IMR-90 (cell line): Measurements from ENCODE around the gene SCGB1D1. TPM values are rescaled to one million over a fixed set of nuclear protein-coding genes. Genes with fewer than 3 reads are reported as not detected.

Experiments used
- ATAC-seq: fragments of 200-7000 bp; cut with Tn5 transposase; 2 replicates; pipeline ENCODE4 v1.9.1; 2020; ENCODE audit warnings: low read depth, mild to moderate bottlenecking, moderate library complexity
- BruUV-seq: library from RNA; stranded (reverse); fragments of 400-500 nt; replicated peaks from 2 replicates; lab custom pipeline; 2021; lab: Mats Ljungman, UMichigan
- CTCF ChIA-PET: fragments of 300-600 bp; formaldehyde crosslinking; extraction: SDS; loops from one replicate; lab custom pipeline; 2021; ENCODE audit warnings: antibody characterized with exemption; lab: Yijun Ruan, JAX
- POLR2A ChIA-PET: fragments of 300-600 bp; sonication (Branson Sonifier 250); formaldehyde crosslinking; loops from one replicate; lab custom pipeline; 2022; ENCODE audit warnings: antibody characterized with exemption; ENCODE audit not compliant: unreplicated experiment; lab: Charles Lee
- DNase-seq: peaks from one replicate; pipeline ENCODE4 v3.0.0; 2013
- H2AFZ ChIP-seq: replicated peaks from 2 replicates; pipeline ENCODE3; 2013; ENCODE audit warnings: low read length, mild to moderate bottlenecking; ENCODE audit not compliant: poor library complexity
- H2AK5ac ChIP-seq: 2 replicates; pipeline ENCODE4 v1.6.1; 2013; ENCODE audit warnings: low read depth, low read length, inconsistent platforms
- H2AK9ac ChIP-seq: replicated peaks from 2 replicates; pipeline ENCODE3; 2013; ENCODE audit warnings: mild to moderate bottlenecking, low read depth, low read length, moderate library complexity; ENCODE audit not compliant: poor library complexity
- H2BK120ac ChIP-seq: 2 replicates; pipeline ENCODE4 v1.6.1; 2013; ENCODE audit warnings: low read depth, low read length, inconsistent platforms
- H2BK15ac ChIP-seq: 3 replicates; pipeline ENCODE4 v1.6.1; 2013; ENCODE audit warnings: low read depth, low read length, inconsistent platforms
- H2BK20ac ChIP-seq: 2 replicates; pipeline ENCODE4 v1.6.1; 2013; ENCODE audit warnings: low read depth, mild to moderate bottlenecking, inconsistent platforms, low read length, moderate library complexity
- H2BK5ac ChIP-seq: 2 replicates; pipeline ENCODE4 v1.6.1; 2013; ENCODE audit warnings: mild to moderate bottlenecking, low read depth, low read length, inconsistent platforms; ENCODE audit not compliant: poor library complexity, severe bottlenecking
- H3K14ac ChIP-seq: replicated peaks from 2 replicates; pipeline ENCODE4 v1.6.1; 2013; ENCODE audit warnings: low read depth, low read length, inconsistent platforms
- H3K18ac ChIP-seq: 2 replicates; pipeline ENCODE4 v1.6.1; 2013; ENCODE audit warnings: low read depth, low read length, control low read depth
- H3K23ac ChIP-seq: 2 replicates; pipeline ENCODE4 v1.6.1; 2013; ENCODE audit warnings: low read depth, low read length, inconsistent platforms
- H3K27ac ChIP-seq: 2 replicates; pipeline ENCODE4 v1.5.1; 2013; ENCODE audit warnings: mild to moderate bottlenecking, control low read depth, low read length; ENCODE audit not compliant: insufficient read depth
- H3K27me3 ChIP-seq: 2 replicates; pipeline ENCODE4 v1.6.1; 2013; ENCODE audit warnings: low read length; ENCODE audit not compliant: control insufficient read depth, insufficient read depth
- H3K36me3 ChIP-seq: 2 replicates; pipeline ENCODE4 v1.6.1; 2013; ENCODE audit warnings: low read length, mixed read lengths; ENCODE audit not compliant: control insufficient read depth, insufficient read depth
- H3K4ac ChIP-seq: 2 replicates; pipeline ENCODE4 v1.6.1; 2013; ENCODE audit warnings: low read depth, low read length, inconsistent platforms
- H3K4me1 ChIP-seq: 2 replicates; pipeline ENCODE4 v1.6.1; 2013; ENCODE audit warnings: low read length, mixed read lengths; ENCODE audit not compliant: control insufficient read depth, insufficient read depth
- H3K4me2 ChIP-seq: 2 replicates; pipeline ENCODE4 v1.6.1; 2013; ENCODE audit warnings: low read depth, mild to moderate bottlenecking, control low read depth, low read length, moderate library complexity
- H3K4me3 ChIP-seq: 2 replicates; pipeline ENCODE4 v1.5.1; 2013; ENCODE audit warnings: low read depth, mild to moderate bottlenecking, control low read depth, low read length, moderate library complexity; ENCODE audit not compliant: insufficient read depth
- H3K56ac ChIP-seq: 2 replicates; pipeline ENCODE4 v1.6.1; 2013; ENCODE audit warnings: low read length, inconsistent platforms; ENCODE audit not compliant: insufficient read depth; ENCODE audit errors: extremely low read depth
- H3K79me1 ChIP-seq, 2 experiments: 2 replicates each; pipeline ENCODE4 v1.6.1; 2013; ENCODE audit warnings: low read length in 2 of 2, inconsistent platforms in 1 of 2, low read depth in 1 of 2
- H3K9ac ChIP-seq: 2 replicates; pipeline ENCODE4 v1.6.1; 2013; ENCODE audit warnings: low read depth, low read length, control low read depth
- H3K9me1 ChIP-seq: 2 replicates; pipeline ENCODE4 v1.6.1; 2013; ENCODE audit warnings: low read length, inconsistent platforms; ENCODE audit not compliant: insufficient read depth
- H3K9me3 ChIP-seq: 2 replicates; pipeline ENCODE4 v1.6.1; 2013; ENCODE audit warnings: low read length; ENCODE audit not compliant: control insufficient read depth, insufficient read depth
- H4K20me1 ChIP-seq: 2 replicates; pipeline ENCODE4 v1.6.1; 2013; ENCODE audit warnings: low read length, inconsistent platforms; ENCODE audit not compliant: insufficient read depth
- H4K5ac ChIP-seq: 2 replicates; pipeline ENCODE4 v1.6.1; 2013; ENCODE audit warnings: mild to moderate bottlenecking, low read depth, low read length, control low read depth
- H4K8ac ChIP-seq, 2 experiments: 2 replicates each; pipeline ENCODE4 v1.6.1; 2013; ENCODE audit warnings: low read depth in 2 of 2, low read length in 2 of 2, control low read depth in 1 of 2, inconsistent platforms in 1 of 2
- H4K91ac ChIP-seq: 2 replicates; pipeline ENCODE4 v1.6.1; 2013; ENCODE audit warnings: low read depth, low read length, inconsistent platforms; ENCODE audit not compliant: insufficient read depth
- BHLHE40 ChIP-seq: fragments of 150-350 bp; IDR thresholded peaks from 2 replicates; pipeline ENCODE4 v1.6.1; 2016; ENCODE audit warnings: mild to moderate bottlenecking, low read depth, low read length
- CEBPB ChIP-seq: IDR thresholded peaks from 2 replicates; pipeline ENCODE4 v1.6.1; 2012; ENCODE audit warnings: low read depth, low read length, improper control_type of control experiment
- CHD1 ChIP-seq: IDR thresholded peaks from 2 replicates; pipeline ENCODE4 v1.6.1; 2012; ENCODE audit warnings: low read depth, low read length, improper control_type of control experiment
- FOS ChIP-seq: fragments of 150-350 bp; IDR thresholded peaks from 2 replicates; pipeline ENCODE4 v1.6.1; 2016; ENCODE audit warnings: low read depth, low read length
- MAFK ChIP-seq: IDR thresholded peaks from 2 replicates; pipeline ENCODE4 v1.6.1; 2012; ENCODE audit warnings: low read depth, low read length, improper control_type of control experiment
- MAZ ChIP-seq: IDR thresholded peaks from 2 replicates; pipeline ENCODE4 v1.6.1; 2012; ENCODE audit warnings: low read depth, mild to moderate bottlenecking, low read length, improper control_type of control experiment, moderate library complexity, borderline replicate concordance
- MXI1 ChIP-seq: IDR thresholded peaks from 2 replicates; pipeline ENCODE4 v1.6.1; 2012; ENCODE audit warnings: low read depth, mild to moderate bottlenecking, low read length, moderate library complexity, borderline replicate concordance
- NFE2L2 ChIP-seq: fragments of 150-350 bp; IDR thresholded peaks from 2 replicates; pipeline ENCODE4 v1.6.1; 2016; ENCODE audit warnings: low read depth, mild to moderate bottlenecking, low read length
- RAD21 ChIP-seq: IDR thresholded peaks from 2 replicates; pipeline ENCODE4 v1.6.1; 2012; ENCODE audit warnings: low read length, improper control_type of control experiment
- RCOR1 ChIP-seq: IDR thresholded peaks from 2 replicates; pipeline ENCODE4 v1.6.1; 2012; ENCODE audit warnings: mild to moderate bottlenecking, low read length, improper control_type of control experiment; ENCODE audit not compliant: insufficient replicate concordance
- RFX5 ChIP-seq: IDR thresholded peaks from 2 replicates; pipeline ENCODE4 v1.8.0; 2012; ENCODE audit warnings: low read depth, mild to moderate bottlenecking, low read length, moderate library complexity
- SMC3 ChIP-seq: fragments of 150-350 bp; IDR thresholded peaks from 2 replicates; pipeline ENCODE4 v1.6.1; 2016; ENCODE audit warnings: low read depth, mild to moderate bottlenecking, antibody characterized with exemption, low read length, moderate library complexity
- WGBS, 2 experiments: methylation state at CpG; one replicate each; pipeline versions ENCODE4 v1.1.5 to v1.1.7; 2013; ENCODE audit warnings: missing lambda C conversion rate in 2 of 2; ENCODE audit not compliant: insufficient read length in 1 of 2; ENCODE audit errors: extremely low coverage in 2 of 2; 5-methylcytosine and 5-hydroxymethylcytosine counted together
- dilution Hi-C: fragments of 300-500 bp; cut with HindIII; formaldehyde crosslinking; loops from one replicate; pipeline ENCODE4 v1.14.3; 2018; ENCODE audit warnings: low sequenced_read_pairs; ENCODE audit not compliant: unreplicated experiment
- in situ Hi-C: fragments of 300-500 bp; cut with MboI; formaldehyde crosslinking; loops from 3 replicates; pipeline ENCODE4 v1.14.3; 2019; ENCODE audit warnings: low sequenced_read_pairs, inconsistent platforms, mixed read lengths
- intact Hi-C: fragments of 100-400 bp; cut with micrococcal nuclease; formaldehyde crosslinking; loops from 2 replicates; pipeline ENCODE4 v1.10.0; 2022
- polyA plus RNA-seq, 3 experiments: library from polyadenylated mRNA; depleted of rRNA; stranded (reverse); fragments of >200 nt; gene quantifications; 2 replicates each; pipeline ENCODE4 v1.2.3, GENCODE V29; 2012; ENCODE audit warnings: low replicate concordance in 1 of 3
- total RNA-seq: library from RNA; depleted of rRNA; stranded (reverse); fragments of >200 nt; gene quantifications from 2 replicates; pipeline ENCODE4 v1.2.3, GENCODE V29; 2012
- TF ChIP-seq, protein P1 (sequence below): conservative IDR thresholded peaks from 2 replicates; pipeline ENCODE4 v1.5.1; 2012; ENCODE audit warnings: mild to moderate bottlenecking, low read depth, low read length, improper control_type of control experiment
- TF ChIP-seq, protein P2 (sequence below): fragments of 150-350 bp; IDR thresholded peaks from 2 replicates; pipeline ENCODE4 v1.6.1; 2016; ENCODE audit warnings: low read depth, mild to moderate bottlenecking, low read length, moderate library complexity, borderline replicate concordance
- TF ChIP-seq, protein P3 (sequence below): fragments of 150-350 bp; IDR thresholded peaks from 2 replicates; pipeline ENCODE4 v1.6.1; 2017; ENCODE audit warnings: mild to moderate bottlenecking, antibody characterized with exemption, low read length, low read depth

SCGB1D1 gene
- total and polyA plus RNA-seq, 2 of the 4 experiments (the other 2 are of a cell fraction) = not detected

GRCh38 chr11:62217191-62217748 lies 27.3 kb downstream of the SCGB1D1 start:
- Histone ChIP-seq H3K56ac (no peak overlapping the region), H3K79me1 (no peaks in the 10 kb centered on the region), H3K9me1 (no peaks in the 10 kb centered on the region), H3K9ac (no peak overlapping the region), H4K5ac (no peak overlapping the region), H2BK120ac (no peak overlapping the region), H3K23ac (no peak overlapping the region), H3K4me2 (no peak overlapping the region), H3K27ac (no peak overlapping the region), H3K9me3 (0 out of 2 replicates have a peak, but pooled peaks cover 4% of the 10 kb centered on the region), H3K4ac (no peak overlapping the region), H2AK9ac (no peak overlapping the region), H2AFZ (no peak overlapping the region), H3K18ac (no peak overlapping the region), H3K14ac (no peak overlapping the region), H3K4me1 (no peaks in the 10 kb centered on the region), H4K8ac (no peak overlapping the region), H2BK5ac (no peak overlapping the region), H2AK5ac (no peak overlapping the region), H3K27me3 (peaks cover 13% of the 10 kb centered on the region), H3K36me3 (no peaks in the 10 kb centered on the region), H3K4me3 (no peak overlapping the region), H2BK20ac (no peak overlapping the region), H4K20me1 (no peaks in the 10 kb centered on the region), H2BK15ac (no peak overlapping the region), H4K91ac (no peak overlapping the region)
- in situ Hi-C loops = no loop called here
- CTCF ChIA-PET = no interaction called here
- DNase-seq (no peak), ATAC-seq (no peak)
- POLR2A ChIA-PET = no interaction called here
- no TSS peak for BruUV-seq
- dilution Hi-C loops = no loop called here
- no CpG with 5 or more reads among the region's 5 CpGs for WGBS, 2 experiments
- TF ChIP-seq, protein P1, sequence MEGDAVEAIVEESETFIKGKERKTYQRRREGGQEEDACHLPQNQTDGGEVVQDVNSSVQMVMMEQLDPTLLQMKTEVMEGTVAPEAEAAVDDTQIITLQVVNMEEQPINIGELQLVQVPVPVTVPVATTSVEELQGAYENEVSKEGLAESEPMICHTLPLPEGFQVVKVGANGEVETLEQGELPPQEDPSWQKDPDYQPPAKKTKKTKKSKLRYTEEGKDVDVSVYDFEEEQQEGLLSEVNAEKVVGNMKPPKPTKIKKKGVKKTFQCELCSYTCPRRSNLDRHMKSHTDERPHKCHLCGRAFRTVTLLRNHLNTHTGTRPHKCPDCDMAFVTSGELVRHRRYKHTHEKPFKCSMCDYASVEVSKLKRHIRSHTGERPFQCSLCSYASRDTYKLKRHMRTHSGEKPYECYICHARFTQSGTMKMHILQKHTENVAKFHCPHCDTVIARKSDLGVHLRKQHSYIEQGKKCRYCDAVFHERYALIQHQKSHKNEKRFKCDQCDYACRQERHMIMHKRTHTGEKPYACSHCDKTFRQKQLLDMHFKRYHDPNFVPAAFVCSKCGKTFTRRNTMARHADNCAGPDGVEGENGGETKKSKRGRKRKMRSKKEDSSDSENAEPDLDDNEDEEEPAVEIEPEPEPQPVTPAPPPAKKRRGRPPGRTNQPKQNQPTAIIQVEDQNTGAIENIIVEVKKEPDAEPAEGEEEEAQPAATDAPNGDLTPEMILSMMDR = peak; percentile 49
- TF ChIP-seq, protein P2, sequence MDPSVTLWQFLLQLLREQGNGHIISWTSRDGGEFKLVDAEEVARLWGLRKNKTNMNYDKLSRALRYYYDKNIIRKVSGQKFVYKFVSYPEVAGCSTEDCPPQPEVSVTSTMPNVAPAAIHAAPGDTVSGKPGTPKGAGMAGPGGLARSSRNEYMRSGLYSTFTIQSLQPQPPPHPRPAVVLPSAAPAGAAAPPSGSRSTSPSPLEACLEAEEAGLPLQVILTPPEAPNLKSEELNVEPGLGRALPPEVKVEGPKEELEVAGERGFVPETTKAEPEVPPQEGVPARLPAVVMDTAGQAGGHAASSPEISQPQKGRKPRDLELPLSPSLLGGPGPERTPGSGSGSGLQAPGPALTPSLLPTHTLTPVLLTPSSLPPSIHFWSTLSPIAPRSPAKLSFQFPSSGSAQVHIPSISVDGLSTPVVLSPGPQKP = no peak
- TF ChIP-seq, protein P3, sequence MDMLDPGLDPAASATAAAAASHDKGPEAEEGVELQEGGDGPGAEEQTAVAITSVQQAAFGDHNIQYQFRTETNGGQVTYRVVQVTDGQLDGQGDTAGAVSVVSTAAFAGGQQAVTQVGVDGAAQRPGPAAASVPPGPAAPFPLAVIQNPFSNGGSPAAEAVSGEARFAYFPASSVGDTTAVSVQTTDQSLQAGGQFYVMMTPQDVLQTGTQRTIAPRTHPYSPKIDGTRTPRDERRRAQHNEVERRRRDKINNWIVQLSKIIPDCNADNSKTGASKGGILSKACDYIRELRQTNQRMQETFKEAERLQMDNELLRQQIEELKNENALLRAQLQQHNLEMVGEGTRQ = no peak
- TF ChIP-seq MAFK = no peak
- TF ChIP-seq BHLHE40 = no peak
- TF ChIP-seq MAZ = no peak
- TF ChIP-seq CHD1 = no peak
- TF ChIP-seq FOS = no peak
- TF ChIP-seq RCOR1 = no peak
- no peak for TF ChIP-seq RFX5
- TF ChIP-seq NFE2L2 = no peak
- no peak for TF ChIP-seq MXI1
- TF ChIP-seq RAD21 = peak; percentile 44
- peak; percentile 32; the same call in 1 of the 2 replicates for TF ChIP-seq SMC3
- no peak for TF ChIP-seq CEBPB
- intact Hi-C loops = loop anchor here (5.0 kb wide), 1 partner anchor 160 kb away; no protein-coding TSS in a partner anchor
